Fibroblast of lung (primary cell): ENCODE results near the gene FTL. TPM values are rescaled to one million over a fixed set of nuclear protein-coding genes. Genes with fewer than 3 reads are reported as not detected.
A peak's percentile ranks its signal among the peaks of the same experiment; 100 is the strongest.

ENCODE experiments used
- DNase-seq, 2 donors: peaks; one replicate each; pipeline versions ENCODE4 v3.0.0 to v3.0.0-alpha.2; 2010; ENCODE audit warnings: low read depth in 2 of 2
- H2AFZ ChIP-seq: 2 replicates; pipeline ENCODE4 v1.5.1; 2012; ENCODE audit warnings: low read length, control low read depth, inconsistent platforms
- H3K27ac ChIP-seq: 2 replicates; pipeline ENCODE4 v1.5.1; 2011; ENCODE audit warnings: low read length, control low read depth; ENCODE audit not compliant: insufficient read depth
- H3K27me3 ChIP-seq: 2 replicates; pipeline ENCODE4 v1.5.1; 2011; ENCODE audit warnings: mild to moderate bottlenecking, low read length; ENCODE audit not compliant: control insufficient read depth, insufficient read depth
- H3K36me3 ChIP-seq: 2 replicates; pipeline ENCODE4 v1.5.1; 2011; ENCODE audit warnings: low read length; ENCODE audit not compliant: control insufficient read depth, insufficient read depth
- H3K4me1 ChIP-seq: 2 replicates; pipeline ENCODE4 v1.5.1; 2011; ENCODE audit warnings: low read length; ENCODE audit not compliant: control insufficient read depth, insufficient read depth; ENCODE audit errors: extremely low read depth
- H3K4me2 ChIP-seq: 2 replicates; pipeline ENCODE4 v1.5.1; 2011; ENCODE audit warnings: low read length, control low read depth; ENCODE audit not compliant: insufficient read depth; ENCODE audit errors: extremely low read depth
- H3K4me3 ChIP-seq, 4 experiments: fragments of 200-600 bp in 1 of 4; sonication (generic) in 1 of 4; replicated peaks in 1 of 4; 2 replicates each; pipeline ENCODE4 v1.5.1; 2011 to 2016; ENCODE audit warnings: low read length in 4 of 4, low read depth in 3 of 4, mild to moderate bottlenecking in 3 of 4, control low read depth in 2 of 4, inconsistent platforms in 1 of 4, mixed read lengths in 1 of 4; ENCODE audit not compliant: insufficient read depth in 1 of 4; ENCODE audit errors: control extremely low read depth in 1 of 4
- H3K79me2 ChIP-seq: 2 replicates; pipeline ENCODE4 v1.5.1; 2012; ENCODE audit warnings: mild to moderate bottlenecking, low read length, inconsistent platforms; ENCODE audit not compliant: control insufficient read depth, insufficient read depth
- H3K9ac ChIP-seq: 2 replicates; pipeline ENCODE4 v1.5.1; 2011; ENCODE audit warnings: mild to moderate bottlenecking, low read length, control low read depth; ENCODE audit not compliant: insufficient read depth
- H3K9me3 ChIP-seq: 2 replicates; pipeline ENCODE4 v1.5.1; 2012; ENCODE audit warnings: low read depth, low read length; ENCODE audit not compliant: control insufficient read depth, insufficient read depth
- H4K20me1 ChIP-seq: 2 replicates; pipeline ENCODE4 v1.5.1; 2011; ENCODE audit warnings: low read length; ENCODE audit not compliant: control insufficient read depth, insufficient read depth; ENCODE audit errors: extremely low read depth
- CTCF ChIP-seq, 2 donors: IDR thresholded peaks in 1 of 2; conservative IDR thresholded peaks in 1 of 2; 1 replicate in 1 of 2; 2 replicates in 1 of 2; pipeline ENCODE4 v1.5.1; 2011 to 2012; ENCODE audit warnings: low read length in 2 of 2, control low read depth in 1 of 2, inconsistent platforms in 1 of 2, low read depth in 1 of 2, mild to moderate bottlenecking in 1 of 2
- EZH2 ChIP-seq: IDR thresholded peaks from 2 replicates; pipeline ENCODE4 v1.5.1; 2012; ENCODE audit warnings: low read length, control low read depth, mild to moderate bottlenecking; ENCODE audit errors: missing control alignments
- polyA plus RNA-seq, 2 donors: library from polyadenylated mRNA; depleted of rRNA in 1 of 2; stranded (reverse) in 1 of 2; unstranded in 1 of 2; fragments of >200 nt; gene quantifications; 2 replicates each; pipeline ENCODE4 v1.2.1, GENCODE V29; 2011 to 2012; ENCODE audit warnings: missing spikeins in 1 of 2
- total RNA-seq: library from RNA; depleted of rRNA; stranded (reverse); fragments of >200 nt; gene quantifications from 2 replicates; pipeline ENCODE4 v1.2.1, GENCODE V29; 2014

The FTL gene
- total and polyA plus RNA-seq, 2 donors (not counting 1 experiment from before 2014, with no cell fraction given) = 1,844 to 6,440 TPM

- no peak for TF ChIP-seq CTCF (conservative IDR thresholded peaks at IDR 0.05 in 1 of 2, IDR thresholded peaks at IDR 0.05 in 1 of 2; ENCODE audit: low read depth in 1 of 2, low read length in 2 of 2)
- TF ChIP-seq EZH2 = no peak
- peaks cover 2% of the 10 kb centered on the region for H3K4me1 ChIP-seq
Observed at GRCh38 chr19:48933382-48933932, 31.7 kb upstream of the FTL start, which contains the start of gene DHDH. DHDH (plus strand) TSS chr19:48933699; CDS start chr19:48933722, 23 bp downstream.

GRCh38 chr19:48934837-48935236 is 30.3 kb upstream of the FTL start:
- Histone ChIP-seq H3K4me1 (peaks cover 2% of the 10 kb centered on the region), H3K4me2 (no peak overlapping the region), H2AFZ (no peak overlapping the region), H4K20me1 (no peaks in the 10 kb centered on the region), H3K9ac (no peak overlapping the region), H3K79me2 (no peaks in the 10 kb centered on the region), H3K27ac (no peak overlapping the region), H3K27me3 (no peaks in the 10 kb centered on the region), H3K9me3 (no peaks in the 10 kb centered on the region), H3K4me3 (no peak overlapping the region), H3K36me3 (no peaks in the 10 kb centered on the region)
- no peak for TF ChIP-seq EZH2
- no peak for TF ChIP-seq CTCF (conservative IDR thresholded peaks at IDR 0.05 in 1 of 2, IDR thresholded peaks at IDR 0.05 in 1 of 2; ENCODE audit: low read depth in 1 of 2, low read length in 2 of 2)
- no peak for DNase-seq

More at GRCh38 chr19:48933382-48933932, 31.7 kb upstream of the FTL start, which contains the start of gene DHDH:
- H3K9me3 ChIP-seq = no peaks in the 10 kb centered on the region
- no peak within 1 kb of the TSS for H3K9ac ChIP-seq
- H3K27me3 ChIP-seq = no peaks in the 10 kb centered on the region
- no peaks in the 10 kb centered on the region for H3K79me2 ChIP-seq
- H3K4me2 ChIP-seq = peak within 1 kb of the TSS; percentile 94
- peak; percentile 33 to 63 for DNase-seq
- peak within 1 kb of the TSS; percentile 82 for H2AFZ ChIP-seq
- H3K27ac ChIP-seq = no peak within 1 kb of the TSS
- no peaks in the 10 kb centered on the region for H3K36me3 ChIP-seq
- H4K20me1 ChIP-seq = no peaks in the 10 kb centered on the region
- H3K4me3 ChIP-seq = peak within 1 kb of the TSS; percentile 45 to 60 (median 52)

GRCh38 chr19:48935864-48936263 is 29.2 kb upstream of the FTL start:
- Histone ChIP-seq H3K9me3 (no peaks in the 10 kb centered on the region), H2AFZ (no peak overlapping the region), H3K79me2 (no peaks in the 10 kb centered on the region), H3K27me3 (no peaks in the 10 kb centered on the region), H3K4me3 (no peak overlapping the region), H4K20me1 (no peaks in the 10 kb centered on the region), H3K4me2 (no peak overlapping the region), H3K4me1 (peaks cover 2% of the 10 kb centered on the region), H3K9ac (no peak overlapping the region), H3K27ac (no peak overlapping the region), H3K36me3 (no peaks in the 10 kb centered on the region)
- no peak for DNase-seq
- TF ChIP-seq EZH2 = no peak
- TF ChIP-seq CTCF (conservative IDR thresholded peaks at IDR 0.05 in 1 of 2, IDR thresholded peaks at IDR 0.05 in 1 of 2; ENCODE audit: low read depth in 1 of 2, low read length in 2 of 2) = no peak
